ENCODE measurements around the gene ZNF79.
A peak's percentile ranks its signal among the peaks of the same experiment; 100 is the strongest.
"Not testable (repeated sequence)": the region's sequence is repeated elsewhere in the genome, so short reads cannot be mapped to it uniquely, and the experiment has no call there.

ZNF79 gene

GRCh38 chr9:127452691-127453090 lies 28.5 kb downstream of the ZNF79 start:
- peak overlapping the region; percentile 89 for H3K27ac Mint-ChIP-seq
- peaks cover 61% of the 10 kb centered on the region for H3K4me1 Mint-ChIP-seq
- peaks cover 60% of the 10 kb centered on the region for H3K36me3 Mint-ChIP-seq
- peak overlapping the region; percentile 84 for H3K4me3 Mint-ChIP-seq
- no peak for ATAC-seq
- no peaks in the 10 kb centered on the region for H3K27me3 Mint-ChIP-seq
- H3K9me3 Mint-ChIP-seq, result no peaks in the 10 kb centered on the region

GRCh38 chr9:127455324-127455992 lies 31.3 kb downstream of the ZNF79 start:
- Mint-ChIP-seq H3K27ac (peak overlapping the region; percentile 83), H3K9me3 (no peaks in the 10 kb centered on the region), H3K36me3 (peaks cover 45% of the 10 kb centered on the region), H3K4me1 (peaks cover 40% of the 10 kb centered on the region), H3K4me3 (peak overlapping the region; percentile 47), H3K27me3 (no peaks in the 10 kb centered on the region)
- ATAC-seq, result peak; percentile 31

- Mint-ChIP-seq H3K27ac (no peak overlapping the region), H3K9me3 (no peaks in the 10 kb centered on the region), H3K27me3 (no peaks in the 10 kb centered on the region), H3K4me1 (peaks cover 28% of the 10 kb centered on the region), H3K36me3 (peaks cover 58% of the 10 kb centered on the region), H3K4me3 (no peak overlapping the region)
- ATAC-seq, result no peak
These were observed 33.2 kb downstream of the ZNF79 start for GRCh38 chr9:127457191-127457878.

- Mint-ChIP-seq H3K27me3 (no peaks in the 10 kb centered on the region), H3K36me3 (peaks cover 69% of the 10 kb centered on the region), H3K4me3 (no peak overlapping the region), H3K4me1 (peaks cover 19% of the 10 kb centered on the region), H3K9me3 (no peaks in the 10 kb centered on the region), H3K27ac (no peak overlapping the region)
- ATAC-seq, result no peak
These were observed 34.7 kb downstream of the ZNF79 start for GRCh38 chr9:127458921-127459320.

- no peak for ATAC-seq
- no peak overlapping the region for H3K27ac Mint-ChIP-seq
- no peaks in the 10 kb centered on the region for H3K9me3 Mint-ChIP-seq
- no peak overlapping the region for H3K4me3 Mint-ChIP-seq
- peaks cover 69% of the 10 kb centered on the region for H3K36me3 Mint-ChIP-seq
- no peaks in the 10 kb centered on the region for H3K4me1 Mint-ChIP-seq
- no peaks in the 10 kb centered on the region for H3K27me3 Mint-ChIP-seq
These were observed 39.2 kb downstream of the ZNF79 start for GRCh38 chr9:127463382-127463781.

- no peaks in the 10 kb centered on the region for H3K27me3 Mint-ChIP-seq
- H3K4me1 Mint-ChIP-seq, result no peaks in the 10 kb centered on the region
- H3K36me3 Mint-ChIP-seq, result peaks cover 69% of the 10 kb centered on the region
- H3K4me3 Mint-ChIP-seq, result no peak overlapping the region
- no peaks in the 10 kb centered on the region for H3K9me3 Mint-ChIP-seq
- no peak for ATAC-seq
- H3K27ac Mint-ChIP-seq, result no peak overlapping the region
These were observed 39.7 kb downstream of the ZNF79 start for GRCh38 chr9:127463911-127464310.

GRCh38 chr9:127466407-127466917 lies 42.3 kb downstream of the ZNF79 start:
- H3K4me1 Mint-ChIP-seq, H3K4me3 Mint-ChIP-seq, H3K27ac Mint-ChIP-seq, H3K27me3 Mint-ChIP-seq, ATAC-seq, H3K9me3 Mint-ChIP-seq: not testable (repeated sequence)
- peaks cover 68% of the 10 kb centered on the region for H3K36me3 Mint-ChIP-seq

GRCh38 chr9:127467621-127468020 lies 43.4 kb downstream of the ZNF79 start:
- no peak overlapping the region for H3K4me3 Mint-ChIP-seq
- no peak overlapping the region for H3K27ac Mint-ChIP-seq
- no peaks in the 10 kb centered on the region for H3K9me3 Mint-ChIP-seq
- no peaks in the 10 kb centered on the region for H3K27me3 Mint-ChIP-seq
- ATAC-seq, result no peak
- H3K36me3 Mint-ChIP-seq, result peaks cover 58% of the 10 kb centered on the region
- H3K4me1 Mint-ChIP-seq, result no peaks in the 10 kb centered on the region

GRCh38 chr9:127470662-127471061 lies 46.5 kb downstream of the ZNF79 start:
- no peak overlapping the region for H3K4me3 Mint-ChIP-seq
- H3K4me1 Mint-ChIP-seq, result no peaks in the 10 kb centered on the region
- peaks cover 65% of the 10 kb centered on the region for H3K36me3 Mint-ChIP-seq
- no peaks in the 10 kb centered on the region for H3K27me3 Mint-ChIP-seq
- ATAC-seq, result no peak
- H3K9me3 Mint-ChIP-seq, result no peaks in the 10 kb centered on the region
- H3K27ac Mint-ChIP-seq, result no peak overlapping the region

GRCh38 chr9:127473501-127473900 lies 49.3 kb downstream of the ZNF79 start:
- Mint-ChIP-seq H3K9me3 (no peaks in the 10 kb centered on the region), H3K4me1 (no peaks in the 10 kb centered on the region), H3K4me3 (no peak overlapping the region), H3K27ac (no peak overlapping the region), H3K36me3 (peaks cover 60% of the 10 kb centered on the region), H3K27me3 (no peaks in the 10 kb centered on the region)
- ATAC-seq, result no peak

- no peak overlapping the region for H3K27ac Mint-ChIP-seq
- H3K4me1 Mint-ChIP-seq, result no peaks in the 10 kb centered on the region
- H3K27me3 Mint-ChIP-seq, result no peaks in the 10 kb centered on the region
- ATAC-seq, result no peak
- peaks cover 65% of the 10 kb centered on the region for H3K36me3 Mint-ChIP-seq
- no peak overlapping the region for H3K4me3 Mint-ChIP-seq
- H3K9me3 Mint-ChIP-seq, result no peaks in the 10 kb centered on the region
These were observed 49.8 kb downstream of the ZNF79 start for GRCh38 chr9:127473932-127474331.

- Mint-ChIP-seq H3K27me3 (no peaks in the 10 kb centered on the region), H3K4me1 (no peaks in the 10 kb centered on the region), H3K36me3 (peaks cover 65% of the 10 kb centered on the region), H3K4me3 (no peak overlapping the region), H3K27ac (no peak overlapping the region), H3K9me3 (no peaks in the 10 kb centered on the region)
- ATAC-seq, result no peak
These were observed 50.4 kb downstream of the ZNF79 start for GRCh38 chr9:127474592-127474991.

- H3K27me3 Mint-ChIP-seq, result no peaks in the 10 kb centered on the region
- H3K4me3 Mint-ChIP-seq, result no peak overlapping the region
- no peaks in the 10 kb centered on the region for H3K9me3 Mint-ChIP-seq
- H3K4me1 Mint-ChIP-seq, result no peaks in the 10 kb centered on the region
- no peak overlapping the region for H3K27ac Mint-ChIP-seq
- H3K36me3 Mint-ChIP-seq, result peaks cover 60% of the 10 kb centered on the region
- ATAC-seq, result no peak
These were observed 55.4 kb downstream of the ZNF79 start for GRCh38 chr9:127479507-127480081.

- H3K27ac Mint-ChIP-seq, result no peak overlapping the region
- no peaks in the 10 kb centered on the region for H3K9me3 Mint-ChIP-seq
- no peaks in the 10 kb centered on the region for H3K4me1 Mint-ChIP-seq
- no peaks in the 10 kb centered on the region for H3K27me3 Mint-ChIP-seq
- no peak for ATAC-seq
- no peak overlapping the region for H3K4me3 Mint-ChIP-seq
- H3K36me3 Mint-ChIP-seq, result peaks cover 64% of the 10 kb centered on the region
These were observed 58.5 kb downstream of the ZNF79 start for GRCh38 chr9:127482662-127483061.

- no peaks in the 10 kb centered on the region for H3K9me3 Mint-ChIP-seq
- no peaks in the 10 kb centered on the region for H3K4me1 Mint-ChIP-seq
- H3K27ac Mint-ChIP-seq, result no peak overlapping the region
- no peak overlapping the region for H3K4me3 Mint-ChIP-seq
- H3K27me3 Mint-ChIP-seq, result no peaks in the 10 kb centered on the region
- peaks cover 64% of the 10 kb centered on the region for H3K36me3 Mint-ChIP-seq
- no peak for ATAC-seq
These were observed 61.8 kb downstream of the ZNF79 start for GRCh38 chr9:127485995-127486394.

GRCh38 chr9:127488946-127489345 lies 64.8 kb downstream of the ZNF79 start:
- Mint-ChIP-seq H3K27ac (no peak overlapping the region), H3K9me3 (no peaks in the 10 kb centered on the region), H3K36me3 (peaks cover 78% of the 10 kb centered on the region), H3K27me3 (no peaks in the 10 kb centered on the region), H3K4me1 (no peaks in the 10 kb centered on the region), H3K4me3 (no peak overlapping the region)
- no peak for ATAC-seq
